ENCODE data around the gene NRROS.

NRROS gene

DNA sequence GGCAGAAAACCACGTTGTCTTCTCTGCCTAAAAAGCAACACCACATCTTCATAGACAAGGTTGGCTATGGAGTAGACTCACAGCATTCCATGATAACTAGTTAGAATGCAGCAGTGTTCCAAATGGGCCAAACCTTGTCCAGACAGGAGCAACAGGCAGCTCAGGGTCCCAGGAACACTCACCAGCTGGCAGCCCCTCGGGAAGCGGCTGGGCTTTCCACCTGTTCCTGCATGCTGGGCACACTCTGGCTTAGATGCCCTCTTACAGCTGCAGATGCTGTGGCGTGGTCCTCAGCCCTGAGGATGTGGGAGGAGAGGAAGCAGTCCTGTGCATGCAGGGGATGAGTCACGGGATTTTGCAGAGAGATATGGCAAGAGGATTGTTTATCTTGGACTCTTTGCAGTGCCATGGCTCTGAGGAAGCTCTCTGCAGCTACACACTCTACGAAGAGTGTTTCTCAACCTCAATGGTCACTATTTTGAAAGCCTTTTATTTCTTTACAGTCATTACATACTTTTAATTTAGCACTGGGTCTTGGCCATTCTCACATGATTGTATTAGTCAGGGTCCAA is 11.3 kb downstream of the NRROS start:
- peak; percentile 92 for DNase-seq (ENCODE audit: low read depth)

DNA sequence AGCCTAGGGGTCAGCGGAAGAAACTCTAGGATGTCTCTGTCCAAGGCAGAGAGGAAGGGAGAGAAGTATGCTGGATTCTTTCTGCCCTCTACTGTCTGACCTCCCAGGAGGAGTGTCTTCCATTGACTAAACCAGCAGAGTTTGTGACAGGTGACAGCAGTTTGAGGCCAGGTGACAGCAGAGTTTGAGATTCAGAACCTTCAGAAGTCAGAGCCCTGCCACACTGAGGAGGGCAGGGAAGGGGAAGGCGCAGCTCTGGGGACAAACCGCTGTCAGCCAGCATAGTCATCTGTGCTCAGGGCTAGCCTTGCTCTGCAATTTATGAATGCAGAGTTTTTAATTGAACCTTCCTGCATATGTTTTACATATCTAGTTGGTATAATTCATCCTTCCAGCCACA is 12.3 kb downstream of the NRROS start:
- DNase-seq (ENCODE audit: low read depth): no peak

DNA sequence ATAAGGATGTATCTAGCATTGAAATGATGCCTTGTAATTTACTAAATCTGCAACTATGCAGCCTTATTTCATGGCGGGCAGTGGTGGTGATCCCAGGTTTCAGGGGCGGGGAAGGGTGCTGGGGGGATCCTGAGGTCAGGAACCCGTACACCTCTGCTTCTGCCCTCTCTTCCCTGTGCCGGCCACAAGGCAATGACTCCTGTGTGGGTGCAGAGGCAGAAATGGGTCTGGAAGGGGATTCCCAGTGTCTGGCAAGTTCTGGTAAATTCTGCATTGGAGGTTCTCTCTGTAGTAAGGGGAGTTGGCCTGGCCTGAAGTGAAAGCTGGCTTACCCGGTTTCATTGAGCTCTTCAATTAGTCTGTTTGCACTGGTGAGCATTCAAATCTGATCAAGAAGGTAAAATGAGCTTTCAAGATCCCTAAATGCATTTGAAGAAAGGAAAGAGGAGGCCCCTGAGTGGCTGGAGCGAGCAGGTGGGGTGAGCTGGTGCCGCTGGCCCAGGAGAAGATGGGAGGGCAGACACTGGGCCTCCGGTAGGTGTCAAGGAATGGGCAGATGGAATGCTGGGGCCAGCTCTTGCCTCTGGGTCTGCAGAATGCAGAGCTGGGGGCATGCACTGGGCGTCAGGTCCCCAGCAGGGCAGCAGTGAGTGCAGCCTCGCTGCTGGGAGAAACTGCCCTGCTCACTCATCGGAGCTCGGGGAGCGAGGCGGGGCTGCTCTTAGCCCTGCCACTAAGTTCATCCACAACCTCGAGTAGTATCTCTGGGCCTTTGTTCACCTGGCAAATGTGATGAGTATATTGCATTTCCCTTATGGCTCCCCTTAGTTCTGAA is 13.7 kb downstream of the NRROS start:
- DNase-seq (ENCODE audit: low read depth): no peak

DNA sequence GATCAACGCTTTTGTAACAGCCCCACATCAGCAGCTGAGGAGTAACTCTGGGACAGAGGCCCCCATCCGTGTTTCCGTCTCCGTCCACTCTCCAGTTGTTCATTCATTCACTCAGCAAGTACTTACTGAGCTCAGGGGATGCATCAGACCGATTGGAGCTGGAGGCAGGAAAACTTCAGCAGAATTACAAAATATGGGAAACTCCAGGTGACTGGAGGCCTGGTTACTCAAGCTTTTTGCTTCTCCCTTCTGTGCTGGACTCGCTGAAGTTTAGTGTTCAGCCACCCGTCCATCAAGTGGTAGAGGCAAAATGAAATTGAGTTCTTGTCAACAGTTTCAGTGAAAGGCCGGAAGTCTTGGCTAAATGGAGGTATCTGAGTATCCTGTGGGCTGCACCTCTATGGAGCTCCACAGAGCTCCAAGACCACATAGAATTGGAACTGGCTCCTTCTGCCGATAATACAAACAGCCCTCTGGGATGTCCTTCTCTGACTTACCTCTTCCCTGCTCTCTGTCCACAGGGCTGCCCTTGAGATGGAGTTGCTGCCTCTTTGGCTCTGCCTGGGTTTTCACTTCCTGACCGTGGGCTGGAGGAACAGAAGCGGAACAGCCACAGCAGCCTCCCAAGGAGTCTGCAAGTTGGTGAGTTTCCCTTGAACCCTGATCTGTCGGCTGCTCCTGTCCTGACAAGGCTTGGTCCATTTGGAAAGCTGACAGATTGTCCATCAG is 14.7 kb downstream of the NRROS start:
- DNase-seq (ENCODE audit: low read depth): no peak

DNA sequence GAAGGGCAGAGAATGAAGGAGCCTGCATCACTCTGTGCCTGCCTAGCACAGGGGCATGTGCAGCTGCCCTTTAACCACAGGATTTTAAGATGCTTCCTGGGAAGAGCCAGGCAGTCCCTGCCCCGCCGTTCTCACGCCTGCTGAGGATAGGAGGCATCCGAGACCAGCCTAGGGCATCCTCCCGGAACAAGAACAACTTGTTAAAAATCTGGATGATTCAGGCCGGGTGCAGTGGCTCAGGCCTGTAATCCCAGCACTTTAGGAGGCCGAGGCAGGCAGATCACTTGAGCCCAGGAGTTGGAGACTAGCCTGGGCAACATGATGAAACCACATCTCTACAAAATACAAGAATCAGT is 15.2 kb downstream of the NRROS start:
- no peak for DNase-seq (ENCODE audit: low read depth)

DNA sequence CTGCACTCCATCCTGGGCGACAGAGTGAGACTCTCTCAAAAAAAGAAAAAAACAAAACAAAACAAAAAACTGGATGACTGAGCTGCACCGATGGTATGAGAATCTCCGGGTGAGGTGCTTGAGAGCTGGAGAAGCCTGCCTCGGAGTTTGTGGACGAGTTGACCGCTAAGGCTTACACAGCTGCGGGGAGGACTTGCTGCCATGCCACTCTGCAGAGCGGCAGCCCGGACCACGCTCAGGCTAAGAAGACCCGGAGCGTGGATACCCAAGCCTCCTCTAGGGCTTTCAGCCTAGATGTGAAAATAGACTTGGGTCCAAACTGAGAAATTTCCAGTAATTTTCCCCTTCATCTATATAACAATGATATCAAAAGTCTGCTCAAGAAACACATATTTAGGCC is 16.0 kb downstream of the NRROS start:
- no peak for DNase-seq (ENCODE audit: low read depth)

DNA sequence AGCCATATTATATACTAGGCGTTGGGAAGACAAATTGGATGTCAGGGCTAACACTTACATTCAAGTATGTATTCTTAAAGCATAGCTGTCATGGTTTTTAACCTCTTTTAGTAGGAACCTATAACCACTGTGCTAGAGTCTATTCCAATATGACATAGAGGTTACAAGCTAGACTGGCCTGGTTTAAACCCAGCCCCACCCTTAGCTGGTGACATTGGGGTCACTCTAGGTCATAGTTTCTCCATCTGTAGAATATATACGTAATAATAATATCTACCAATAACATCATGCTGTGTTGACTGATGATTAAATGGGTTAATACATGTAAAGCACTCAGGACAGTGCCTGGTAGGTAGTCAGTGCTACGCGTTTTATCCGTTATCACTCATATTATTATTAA is 16.7 kb downstream of the NRROS start:
- no peak for DNase-seq (ENCODE audit: low read depth)

DNA sequence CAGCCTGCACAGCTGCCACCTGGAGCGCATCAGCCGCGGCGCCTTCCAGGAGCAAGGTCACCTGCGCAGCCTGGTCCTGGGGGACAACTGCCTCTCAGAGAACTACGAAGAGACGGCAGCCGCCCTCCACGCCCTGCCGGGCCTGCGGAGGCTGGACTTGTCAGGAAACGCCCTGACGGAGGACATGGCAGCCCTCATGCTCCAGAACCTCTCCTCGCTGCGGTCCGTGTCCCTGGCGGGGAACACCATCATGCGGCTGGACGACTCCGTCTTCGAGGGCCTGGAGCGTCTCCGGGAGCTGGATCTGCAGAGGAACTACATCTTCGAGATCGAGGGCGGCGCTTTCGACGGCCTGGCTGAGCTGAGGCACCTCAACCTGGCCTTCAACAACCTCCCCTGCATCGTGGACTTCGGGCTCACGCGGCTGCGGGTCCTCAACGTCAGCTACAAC is 20.4 kb downstream of the NRROS start:
- DNase-seq (ENCODE audit: low read depth): no peak

DNA sequence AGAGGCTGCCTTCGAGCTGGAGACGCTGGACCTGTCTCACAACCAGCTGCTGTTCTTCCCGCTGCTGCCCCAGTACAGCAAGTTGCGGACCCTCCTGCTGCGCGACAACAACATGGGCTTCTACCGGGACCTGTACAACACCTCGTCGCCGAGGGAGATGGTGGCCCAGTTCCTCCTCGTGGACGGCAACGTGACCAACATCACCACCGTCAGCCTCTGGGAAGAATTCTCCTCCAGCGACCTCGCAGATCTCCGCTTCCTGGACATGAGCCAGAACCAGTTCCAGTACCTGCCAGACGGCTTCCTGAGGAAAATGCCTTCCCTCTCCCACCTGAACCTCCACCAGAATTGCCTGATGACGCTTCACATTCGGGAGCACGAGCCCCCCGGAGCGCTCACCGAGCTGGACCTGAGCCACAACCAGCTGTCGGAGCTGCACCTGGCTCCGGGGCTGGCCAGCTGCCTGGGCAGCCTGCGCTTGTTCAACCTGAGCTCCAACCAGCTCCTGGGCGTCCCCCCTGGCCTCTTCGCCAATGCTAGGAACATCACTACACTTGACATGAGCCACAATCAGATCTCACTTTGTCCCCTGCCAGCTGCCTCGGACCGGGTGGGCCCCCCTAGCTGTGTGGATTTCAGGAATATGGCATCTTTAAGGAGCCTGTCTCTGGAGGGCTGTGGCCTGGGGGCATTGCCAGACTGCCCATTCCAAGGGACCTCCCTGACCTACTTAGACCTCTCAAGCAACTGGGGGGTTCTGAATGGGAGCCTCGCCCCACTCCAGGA is 21.1 kb downstream of the NRROS start:
- no peak for DNase-seq (ENCODE audit: low read depth)

DNA sequence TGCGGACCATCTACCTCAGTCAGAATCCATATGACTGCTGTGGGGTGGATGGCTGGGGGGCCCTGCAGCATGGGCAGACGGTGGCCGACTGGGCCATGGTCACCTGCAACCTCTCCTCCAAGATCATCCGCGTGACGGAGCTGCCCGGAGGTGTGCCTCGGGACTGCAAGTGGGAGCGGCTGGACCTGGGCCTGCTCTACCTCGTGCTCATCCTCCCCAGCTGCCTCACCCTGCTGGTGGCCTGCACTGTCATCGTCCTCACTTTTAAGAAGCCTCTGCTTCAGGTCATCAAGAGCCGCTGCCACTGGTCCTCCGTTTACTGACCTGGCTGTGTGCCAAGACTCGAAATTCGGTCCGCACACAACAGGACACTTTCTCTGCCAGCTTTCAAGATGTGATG is 21.9 kb downstream of the NRROS start:
- no peak for DNase-seq (ENCODE audit: low read depth)

DNA sequence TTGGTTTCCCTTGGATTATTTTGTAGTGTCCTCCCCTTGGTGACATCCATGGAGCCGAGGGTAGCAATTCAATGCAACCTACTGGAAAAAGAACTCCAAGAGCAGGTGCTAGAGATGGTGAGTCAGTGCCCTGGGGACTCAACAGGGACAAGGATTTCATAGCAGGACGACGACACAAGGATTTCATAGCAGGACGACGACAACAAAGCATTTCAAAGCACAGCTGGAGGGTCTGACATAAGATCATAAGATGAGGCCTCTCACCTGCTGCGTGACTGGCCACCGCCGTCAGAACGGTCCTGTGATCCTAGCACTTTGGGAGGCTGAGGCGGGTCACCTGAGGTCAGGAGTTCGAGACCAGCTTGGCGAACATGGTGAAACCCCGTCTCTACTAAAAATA is 22.5 kb downstream of the NRROS start:
- DNase-seq (ENCODE audit: low read depth): no peak

DNA sequence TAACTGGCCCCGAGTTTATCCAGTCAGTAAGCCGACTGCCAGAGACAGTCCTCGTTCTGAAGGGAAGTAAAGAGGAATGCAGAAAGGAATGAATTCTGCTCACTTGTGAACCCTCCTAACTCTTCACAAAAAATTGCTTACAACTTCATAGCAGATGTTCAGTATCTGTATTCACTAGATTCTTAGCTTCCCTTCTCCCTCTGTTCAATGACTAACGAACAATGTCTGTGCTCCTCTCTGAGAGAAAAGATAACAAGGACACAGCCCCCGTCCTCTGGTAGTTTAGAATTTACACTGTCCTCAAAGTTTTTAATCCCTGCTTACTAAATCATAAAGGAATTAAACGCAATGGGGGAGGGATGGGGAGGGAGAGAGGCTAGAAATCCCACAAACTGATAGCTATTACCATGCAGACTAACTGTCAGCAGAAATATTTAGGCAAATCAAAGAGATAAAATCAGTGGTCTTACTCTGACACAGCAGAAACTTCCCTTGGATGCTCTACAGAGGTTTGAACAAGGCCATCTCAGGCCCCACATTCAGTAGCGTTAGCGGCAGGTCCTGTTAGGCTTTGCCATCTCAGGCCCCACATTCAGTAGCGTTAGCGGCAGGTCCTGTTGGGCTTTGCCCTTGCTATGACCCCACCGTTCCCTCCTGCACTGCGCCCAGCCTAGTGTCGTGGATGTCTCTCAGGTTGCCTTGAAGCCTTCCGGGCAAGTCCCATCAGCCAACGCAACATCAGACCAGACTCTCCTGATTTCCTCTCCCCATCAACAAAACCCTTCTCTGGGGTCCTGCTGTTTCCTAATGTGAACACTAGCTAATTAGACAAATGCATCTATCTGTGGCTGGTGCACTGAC is 23.4 kb downstream of the NRROS start:
- DNase-seq (ENCODE audit: low read depth): peak; percentile 22

DNA sequence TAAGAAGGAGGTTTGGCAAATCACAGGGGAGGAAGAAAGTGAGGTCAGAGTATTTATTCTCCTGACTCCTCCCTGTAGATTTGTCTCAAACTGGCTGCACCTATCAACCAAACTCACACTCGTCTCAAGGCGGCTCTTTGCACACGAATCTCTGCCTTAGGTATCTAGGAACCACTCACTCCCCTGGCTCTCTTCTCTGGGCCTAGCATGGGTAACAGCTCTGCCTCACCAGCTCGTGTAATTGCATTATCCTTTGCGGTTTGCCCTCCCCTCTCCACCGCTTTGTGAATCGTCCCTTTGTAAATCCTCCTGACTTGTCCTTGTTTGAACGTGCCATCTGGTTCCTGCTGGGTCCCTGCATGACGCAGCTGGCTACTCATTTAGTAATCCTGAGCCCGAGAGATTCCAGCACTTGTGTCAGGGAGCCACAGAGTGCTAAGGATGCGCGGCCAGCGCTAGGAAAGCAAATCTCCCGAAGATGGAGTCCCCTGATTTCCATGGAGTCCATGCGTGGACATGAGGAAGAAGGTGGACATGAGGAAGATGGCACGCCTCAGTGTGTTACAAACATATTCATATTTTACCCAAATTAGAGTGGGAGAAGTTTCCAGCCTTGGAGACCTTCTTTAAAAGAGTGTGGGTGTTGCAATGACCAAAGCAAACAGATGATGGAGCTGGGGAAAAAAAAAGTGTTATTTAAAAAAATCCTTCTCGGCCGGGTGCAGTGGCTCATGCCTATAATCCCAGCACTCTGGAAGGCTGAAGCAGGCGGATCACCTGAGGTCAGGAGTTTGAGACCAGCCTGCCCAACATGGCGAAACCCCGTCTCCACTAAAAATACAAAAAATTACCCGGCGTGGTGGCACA is 26.7 kb downstream of the NRROS start:
- DNase-seq (ENCODE audit: low read depth): peak; percentile 21

DNA sequence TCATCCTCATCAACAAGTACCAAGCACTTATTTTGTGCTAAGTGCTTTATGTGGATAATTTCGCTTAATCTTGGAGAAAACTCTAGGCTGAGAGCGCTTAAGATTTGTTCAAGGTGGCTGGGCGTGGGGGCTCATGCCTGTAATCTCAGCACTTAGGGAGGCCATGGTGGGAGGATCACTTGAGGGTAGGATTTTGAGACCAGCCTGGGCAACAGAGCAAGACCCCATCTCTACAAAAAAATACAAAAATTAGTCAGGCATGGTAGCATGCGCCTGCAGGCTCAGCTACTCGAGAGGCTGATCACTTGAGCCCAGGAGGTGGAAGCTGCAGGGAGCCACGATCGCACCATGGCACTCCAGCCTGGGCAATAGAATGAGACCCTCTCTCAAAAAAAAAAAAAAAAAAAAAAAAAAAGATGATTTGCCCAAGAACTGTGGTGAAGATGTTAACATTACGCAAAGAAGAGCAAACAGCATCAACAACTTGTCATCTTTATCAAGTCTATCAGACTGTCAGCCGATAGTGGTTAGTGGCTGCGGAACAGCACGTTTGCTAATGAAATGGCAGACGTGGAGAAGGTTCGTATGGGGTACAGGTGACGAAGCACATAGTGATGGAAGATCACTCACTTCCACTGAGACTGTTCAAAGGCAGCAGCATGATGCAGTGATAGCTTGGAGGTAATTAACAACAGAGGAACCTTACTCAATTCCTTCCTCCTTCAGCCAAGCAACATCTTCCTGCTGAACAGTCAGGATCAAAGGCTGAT is 27.7 kb downstream of the NRROS start:
- DNase-seq (ENCODE audit: low read depth): no peak

DNA sequence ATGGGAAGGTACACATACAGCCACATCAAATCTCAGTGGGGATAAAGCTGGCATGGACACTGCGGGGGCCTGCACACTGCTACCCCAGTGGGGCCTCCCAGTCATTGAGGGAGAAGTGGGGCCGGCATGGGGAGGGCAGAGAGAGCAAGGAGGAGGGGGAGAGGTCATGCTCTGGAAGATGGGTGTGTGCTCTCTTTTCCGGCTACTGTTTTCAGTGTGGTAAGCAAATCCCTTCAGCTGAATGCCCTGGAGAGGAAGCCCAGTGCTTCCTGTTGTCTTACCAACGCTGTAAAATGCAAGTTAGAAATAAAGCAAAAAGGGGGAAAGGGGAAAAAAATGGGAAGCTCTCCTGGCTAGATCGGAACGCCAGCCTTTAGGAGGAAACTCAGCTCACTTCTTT is 30.8 kb downstream of the NRROS start:
- no peak for DNase-seq (ENCODE audit: low read depth)

DNA sequence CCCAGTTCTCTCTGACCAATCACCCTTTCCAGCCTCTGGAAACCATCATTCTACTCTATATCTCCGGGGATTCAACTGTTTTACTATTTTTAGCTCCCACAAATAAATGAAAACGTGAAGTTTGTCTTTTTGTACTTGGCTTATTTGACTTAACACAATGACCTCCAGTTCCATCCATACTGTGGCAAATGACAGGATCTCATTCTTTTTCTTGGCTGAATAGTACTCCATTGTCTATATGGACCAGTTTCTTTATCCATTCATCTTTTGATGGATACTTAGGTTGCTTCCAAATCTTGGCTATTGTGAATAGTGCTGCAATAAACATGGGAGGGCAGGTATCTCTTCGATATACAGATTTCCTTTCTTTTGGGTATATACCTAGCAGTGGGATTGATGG is 34.1 kb downstream of the NRROS start:
- no peak for DNase-seq (ENCODE audit: low read depth)

DNA sequence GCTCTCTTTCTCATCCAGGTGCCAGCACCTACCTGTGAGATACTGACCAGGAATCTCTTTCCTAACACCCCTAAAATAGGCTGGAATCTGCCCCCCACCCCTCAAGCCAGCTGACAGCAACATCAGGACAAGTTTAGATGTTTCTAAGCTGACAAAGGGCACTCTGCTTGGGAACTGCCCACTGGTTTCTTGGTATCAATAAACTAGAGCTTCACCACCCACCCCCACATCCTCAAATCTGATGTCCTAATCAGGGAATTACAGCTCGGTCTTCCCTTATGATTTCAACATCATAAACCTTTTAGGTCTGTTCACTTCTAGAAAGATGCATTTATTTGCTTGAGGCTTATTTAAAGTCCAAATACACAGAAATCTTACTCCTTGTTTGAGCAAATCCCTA is 37.9 kb downstream of the NRROS start:
- no peak for DNase-seq (ENCODE audit: low read depth)

DNA sequence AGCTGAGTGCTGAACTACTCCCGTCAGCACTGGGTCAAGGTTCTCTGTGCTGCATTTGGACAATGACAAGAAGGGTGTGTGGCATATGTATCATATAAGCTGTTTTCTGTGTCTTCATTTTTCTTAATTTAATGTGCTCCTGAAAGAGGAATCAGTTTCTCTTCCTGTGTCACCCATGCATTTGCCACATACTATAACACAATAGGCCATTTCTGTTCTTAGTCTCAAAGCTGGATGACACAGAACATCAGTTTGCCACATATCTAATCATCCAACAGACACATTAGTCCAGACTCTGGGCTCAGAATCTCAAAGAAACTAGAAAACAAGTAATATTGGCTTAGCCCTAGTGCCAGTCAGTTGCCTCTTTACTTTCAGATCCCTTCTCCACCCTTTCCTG is 38.4 kb downstream of the NRROS start:
- no peak for DNase-seq (ENCODE audit: low read depth)

DNA sequence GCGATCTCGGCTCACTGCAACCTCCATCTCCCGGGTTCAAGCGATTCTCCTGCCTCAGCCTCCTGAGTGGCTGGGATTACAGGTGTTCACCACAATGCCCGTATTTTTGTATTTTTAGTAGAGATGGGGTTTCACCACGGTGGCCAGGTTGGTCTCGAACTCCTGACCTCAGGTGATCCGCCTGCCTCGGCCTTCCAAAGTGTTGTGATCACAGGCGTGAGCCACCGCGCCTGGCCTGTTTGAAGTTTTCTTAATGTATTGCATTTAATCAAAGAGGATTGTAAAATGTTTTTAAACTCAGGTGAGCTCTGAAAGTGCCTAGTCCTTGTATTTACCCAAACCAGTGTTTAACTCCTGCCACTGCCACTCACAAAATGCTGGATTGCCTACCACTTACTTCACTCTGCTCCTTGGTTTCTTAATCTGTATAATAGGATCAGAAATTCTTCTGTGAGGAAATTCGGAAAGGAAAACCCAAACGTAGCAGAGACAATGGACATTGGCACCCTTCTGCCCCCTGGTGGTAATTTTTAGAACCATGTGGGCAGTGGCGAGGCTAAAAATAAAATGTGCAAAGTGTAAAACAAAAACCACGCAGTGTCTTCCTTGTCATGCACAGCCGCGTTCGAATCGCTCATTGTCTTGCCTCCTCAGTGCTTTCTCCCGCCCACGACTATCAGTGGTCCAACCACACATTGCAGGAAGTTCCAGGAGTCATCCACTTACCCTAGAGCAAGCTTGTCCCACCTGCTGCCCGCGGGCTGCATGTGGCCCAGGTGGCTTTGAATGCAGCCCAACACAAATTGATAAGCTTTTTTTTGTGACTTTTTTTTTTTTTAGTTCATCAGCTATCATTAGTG is 45.3 kb downstream of the NRROS start:
- DNase-seq (ENCODE audit: low read depth): no peak
